ENCODE results near the gene TAB2.
A peak's percentile ranks its signal among the peaks of the same experiment; 100 is the strongest.

Gene TAB2

GRCh38 chr6:149293244-149293643, 24.3 kb upstream of the TAB2 start:
- H3K36me3 Mint-ChIP-seq: no peaks in the 10 kb centered on the region

GRCh38 chr6:149300563-149300962, 16.9 kb upstream of the TAB2 start:
- ATAC-seq (ENCODE audit: low read depth) (no peak), DNase-seq (ENCODE audit: low spot score in 2 of 2) (no peak)
- Mint-ChIP-seq H3K9me3 (no peaks in the 10 kb centered on the region), H3K4me1 (no peaks in the 10 kb centered on the region), H3K36me3 (no peaks in the 10 kb centered on the region), H3K4me3 (no peak overlapping the region), H3K27me3 (no peaks in the 10 kb centered on the region), H3K27ac (no peak overlapping the region)

More at GRCh38 chr6:149293244-149293643, 24.3 kb upstream of the TAB2 start:
- H3K4me3 Mint-ChIP-seq: no peak overlapping the region
- H3K27me3 Mint-ChIP-seq: no peaks in the 10 kb centered on the region
- no peaks in the 10 kb centered on the region for H3K4me1 Mint-ChIP-seq
- no peak overlapping the region for H3K27ac Mint-ChIP-seq
- ATAC-seq (ENCODE audit: low read depth) (no peak), DNase-seq (ENCODE audit: low spot score in 2 of 2) (no peak)
- H3K9me3 Mint-ChIP-seq: no peaks in the 10 kb centered on the region

DNA sequence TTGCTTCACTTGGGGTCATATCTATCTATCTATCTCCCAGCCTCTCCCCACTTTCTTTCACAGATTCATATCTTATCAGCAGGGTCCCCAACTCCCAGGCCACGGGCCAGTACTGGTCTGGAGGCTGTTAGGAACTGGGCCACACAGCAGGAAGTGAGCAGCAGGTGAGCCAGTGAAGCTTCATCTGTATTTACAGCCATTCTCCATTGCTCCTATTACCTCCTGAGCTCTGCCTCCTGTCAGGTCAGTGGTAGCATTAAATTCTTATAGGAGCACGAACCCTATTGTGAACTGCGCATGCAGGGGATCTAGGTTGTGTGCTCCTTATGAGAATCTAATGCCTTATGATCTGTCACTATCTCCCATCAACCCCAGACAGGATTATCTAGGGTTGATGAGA, 14.8 kb upstream of the TAB2 start:
- DNase-seq (ENCODE audit: low spot score in 2 of 2) (no peak), ATAC-seq (ENCODE audit: low read depth) (no peak)
- Mint-ChIP-seq H3K9me3 (no peaks in the 10 kb centered on the region), H3K36me3 (no peaks in the 10 kb centered on the region), H3K27me3 (no peaks in the 10 kb centered on the region), H3K4me3 (no peak overlapping the region), H3K4me1 (no peaks in the 10 kb centered on the region), H3K27ac (no peak overlapping the region)

- Mint-ChIP-seq H3K4me3 (no peak overlapping the region), H3K9me3 (no peaks in the 10 kb centered on the region), H3K4me1 (no peaks in the 10 kb centered on the region), H3K27ac (no peak overlapping the region), H3K36me3 (no peaks in the 10 kb centered on the region), H3K27me3 (no peaks in the 10 kb centered on the region)
- DNase-seq (ENCODE audit: low spot score in 2 of 2) (no peak), ATAC-seq (ENCODE audit: low read depth) (no peak)
These were observed 14.0 kb upstream of the TAB2 start for GRCh38 chr6:149303468-149303867.

GRCh38 chr6:149305372-149305771, 12.1 kb upstream of the TAB2 start:
- no peak for ATAC-seq (ENCODE audit: low read depth)
- H3K27me3 Mint-ChIP-seq: no peaks in the 10 kb centered on the region
- no peak for DNase-seq (ENCODE audit: low spot score in 2 of 2)
- H3K4me3 Mint-ChIP-seq: no peak overlapping the region
- no peaks in the 10 kb centered on the region for H3K4me1 Mint-ChIP-seq
- H3K9me3 Mint-ChIP-seq: no peaks in the 10 kb centered on the region
- H3K27ac Mint-ChIP-seq: no peak overlapping the region
- no peaks in the 10 kb centered on the region for H3K36me3 Mint-ChIP-seq

DNA sequence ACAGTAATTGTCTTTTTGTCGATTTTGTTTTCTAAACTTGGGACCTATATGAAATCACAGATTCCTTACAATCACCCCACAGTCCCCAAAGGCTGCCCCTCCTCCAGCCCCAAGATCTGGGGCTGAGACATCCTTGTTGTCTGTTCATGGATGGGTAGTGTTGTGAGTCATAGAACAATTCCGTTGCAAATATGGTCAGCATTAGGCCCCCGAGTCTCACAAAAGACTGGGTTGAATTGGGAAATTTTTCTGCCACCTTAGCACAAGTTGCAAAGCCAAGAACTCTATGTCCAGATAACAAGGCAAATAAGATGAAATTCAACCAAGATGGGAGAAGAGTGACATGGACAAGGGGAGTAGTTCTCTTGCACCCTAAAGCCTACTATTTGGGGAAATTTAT, 10.5 kb upstream of the TAB2 start:
- DNase-seq (ENCODE audit: low spot score in 2 of 2) (no peak), ATAC-seq (ENCODE audit: low read depth) (no peak)
- H3K36me3 Mint-ChIP-seq: no peaks in the 10 kb centered on the region
- no peaks in the 10 kb centered on the region for H3K4me1 Mint-ChIP-seq
- H3K27me3 Mint-ChIP-seq: no peaks in the 10 kb centered on the region
- H3K9me3 Mint-ChIP-seq: no peaks in the 10 kb centered on the region
- no peak overlapping the region for H3K4me3 Mint-ChIP-seq
- H3K27ac Mint-ChIP-seq: no peak overlapping the region

- Mint-ChIP-seq H3K4me1 (no peaks in the 10 kb centered on the region), H3K36me3 (no peaks in the 10 kb centered on the region), H3K9me3 (no peaks in the 10 kb centered on the region), H3K27me3 (peaks cover 3% of the 10 kb centered on the region), H3K4me3 (no peak overlapping the region), H3K27ac (no peak overlapping the region)
- ATAC-seq (ENCODE audit: low read depth) (no peak), DNase-seq (ENCODE audit: low spot score in 2 of 2) (no peak)
These were observed 6.2 kb upstream of the TAB2 start for GRCh38 chr6:149311293-149311692.

GRCh38 chr6:149311766-149312165, 5.7 kb upstream of the TAB2 start:
- ATAC-seq (ENCODE audit: low read depth) (no peak), DNase-seq (ENCODE audit: low spot score in 2 of 2) (no peak)
- H3K27ac Mint-ChIP-seq: no peak overlapping the region
- no peaks in the 10 kb centered on the region for H3K4me1 Mint-ChIP-seq
- no peak overlapping the region for H3K4me3 Mint-ChIP-seq
- no peaks in the 10 kb centered on the region for H3K9me3 Mint-ChIP-seq
- H3K36me3 Mint-ChIP-seq: no peaks in the 10 kb centered on the region
- H3K27me3 Mint-ChIP-seq: peaks cover 3% of the 10 kb centered on the region

- H3K27me3 Mint-ChIP-seq: peaks cover 3% of the 10 kb centered on the region
- ATAC-seq (ENCODE audit: low read depth) (no peak), DNase-seq (ENCODE audit: low spot score in 2 of 2) (no peak)
- no peak overlapping the region for H3K4me3 Mint-ChIP-seq
- no peak overlapping the region for H3K27ac Mint-ChIP-seq
- no peaks in the 10 kb centered on the region for H3K36me3 Mint-ChIP-seq
- no peaks in the 10 kb centered on the region for H3K4me1 Mint-ChIP-seq
- no peaks in the 10 kb centered on the region for H3K9me3 Mint-ChIP-seq
These were observed 4.4 kb upstream of the TAB2 start for GRCh38 chr6:149313070-149313469.

DNA sequence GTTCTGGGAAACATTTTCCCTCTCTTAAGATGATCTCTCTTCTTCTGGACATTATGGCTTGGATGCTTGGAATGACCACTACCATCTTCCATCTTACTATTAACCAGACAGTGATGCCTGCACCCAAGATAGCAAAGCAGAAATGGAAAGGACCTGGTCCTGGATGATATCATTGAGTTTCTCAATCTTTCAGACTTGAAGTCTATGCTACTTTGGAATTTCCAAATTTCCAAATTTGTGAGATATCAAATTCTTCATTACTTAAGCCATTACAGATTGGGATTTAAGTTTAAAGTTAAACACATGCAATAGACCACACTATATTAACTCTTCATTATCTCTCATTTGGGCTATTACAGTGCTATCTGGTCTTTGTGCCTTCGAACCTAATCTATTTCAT, 3.7 kb upstream of the TAB2 start:
- H3K27ac Mint-ChIP-seq: no peak overlapping the region
- H3K36me3 Mint-ChIP-seq: no peaks in the 10 kb centered on the region
- H3K4me3 Mint-ChIP-seq: no peak overlapping the region
- peaks cover 4% of the 10 kb centered on the region for H3K4me1 Mint-ChIP-seq
- ATAC-seq (ENCODE audit: low read depth) (no peak), DNase-seq (ENCODE audit: low spot score in 2 of 2) (no peak)
- no peaks in the 10 kb centered on the region for H3K9me3 Mint-ChIP-seq
- peaks cover 3% of the 10 kb centered on the region for H3K27me3 Mint-ChIP-seq

GRCh38 chr6:149314325-149314905, 3.1 kb upstream of the TAB2 start:
- peaks cover 3% of the 10 kb centered on the region for H3K27me3 Mint-ChIP-seq
- no peaks in the 10 kb centered on the region for H3K9me3 Mint-ChIP-seq
- no peak overlapping the region for H3K27ac Mint-ChIP-seq
- no peak for DNase-seq (ENCODE audit: low spot score in 2 of 2)
- no peak for ATAC-seq (ENCODE audit: low read depth)
- peaks cover 7% of the 10 kb centered on the region for H3K4me1 Mint-ChIP-seq
- H3K36me3 Mint-ChIP-seq: no peaks in the 10 kb centered on the region
- no peak overlapping the region for H3K4me3 Mint-ChIP-seq

DNA sequence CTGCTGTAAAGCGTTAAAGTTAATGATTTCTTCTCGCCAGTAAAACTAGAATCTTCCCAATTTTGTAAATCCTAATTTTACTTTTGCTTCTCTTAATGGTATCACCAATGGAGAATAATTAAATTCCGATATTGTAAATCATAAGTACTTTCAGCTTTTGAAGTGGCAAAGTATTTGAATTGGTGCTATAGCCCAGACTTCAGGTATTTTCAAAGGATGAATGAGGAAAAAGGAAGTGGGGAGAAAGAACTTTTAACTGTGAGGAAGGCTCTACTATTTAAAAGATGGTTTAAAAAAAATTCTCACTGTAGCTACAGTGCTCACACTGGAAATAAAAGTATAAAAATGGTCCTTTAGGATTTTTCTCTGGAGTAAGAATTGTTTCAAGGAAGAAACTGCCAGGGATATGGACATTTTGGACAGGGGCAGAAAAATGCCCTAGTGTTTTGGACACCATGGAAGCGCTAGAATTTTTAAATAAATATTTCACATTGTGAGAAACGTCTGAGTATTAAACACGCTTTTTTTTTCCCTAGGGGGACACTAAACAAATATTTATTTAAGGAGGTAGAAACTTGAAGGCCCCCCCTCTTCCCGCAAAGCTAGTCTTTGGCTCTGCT, 1.3 kb upstream of the TAB2 start:
- ATAC-seq (ENCODE audit: low read depth) (no peak), DNase-seq (ENCODE audit: low spot score in 2 of 2) (no peak)
- Mint-ChIP-seq H3K9me3 (no peaks in the 10 kb centered on the region), H3K27ac (peak overlapping the region; percentile 91), H3K4me3 (peak overlapping the region; percentile 90), H3K4me1 (peaks cover 19% of the 10 kb centered on the region), H3K27me3 (peaks cover 3% of the 10 kb centered on the region), H3K36me3 (no peaks in the 10 kb centered on the region)

- no peaks in the 10 kb centered on the region for H3K9me3 Mint-ChIP-seq
- H3K27me3 Mint-ChIP-seq: peaks cover 3% of the 10 kb centered on the region
- H3K27ac Mint-ChIP-seq: peak overlapping the region; percentile 91
- DNase-seq (ENCODE audit: low spot score in 2 of 2) (peak; percentile 87 to 89), ATAC-seq (ENCODE audit: low read depth) (peak; percentile 81)
- H3K4me1 Mint-ChIP-seq: peaks cover 21% of the 10 kb centered on the region
- no peaks in the 10 kb centered on the region for H3K36me3 Mint-ChIP-seq
- peak overlapping the region; percentile 90 for H3K4me3 Mint-ChIP-seq
These were observed 520 bp upstream of the TAB2 start for GRCh38 chr6:149316740-149317643.

GRCh38 chr6:149318581-149319286, 1.2 kb downstream of the TAB2 start:
- Mint-ChIP-seq H3K36me3 (no peaks in the 10 kb centered on the region), H3K4me1 (peaks cover 27% of the 10 kb centered on the region), H3K27ac (peak overlapping the region; percentile 91), H3K27me3 (peaks cover 2% of the 10 kb centered on the region), H3K4me3 (peak overlapping the region; percentile 90), H3K9me3 (no peaks in the 10 kb centered on the region)
- DNase-seq (ENCODE audit: low spot score in 2 of 2) (peak; percentile 6 to 28), ATAC-seq (ENCODE audit: low read depth) (peak; percentile 4)

Data from memory B cell (primary cell).